Measurements from ENCODE around the gene EFNB2. TPM values are rescaled to one million over a fixed set of nuclear protein-coding genes. Genes with fewer than 3 reads are reported as not detected.

The EFNB2 gene
- total RNA-seq, 2 experiments from 2014 or later: 0.15 TPM

- POLR2A ChIA-PET: no interaction called here
- CTCF ChIA-PET: no interaction called here
These were observed 22.2 kb downstream of the EFNB2 start for GRCh38 chr13:106513025-106513983.

- CTCF ChIA-PET: no interaction called here
- POLR2A ChIA-PET: no interaction called here
These were observed 27.7 kb downstream of the EFNB2 start for GRCh38 chr13:106507560-106508274.

- ChIA-PET CTCF (no interaction called here), POLR2A (no interaction called here)
These were observed 29.2 kb downstream of the EFNB2 start for GRCh38 chr13:106506286-106506685.

GRCh38 chr13:106505732-106506131 is 29.7 kb downstream of the EFNB2 start:
- CTCF ChIA-PET: no interaction called here
- POLR2A ChIA-PET: no interaction called here

GRCh38 chr13:106505295-106505694 is 30.2 kb downstream of the EFNB2 start:
- POLR2A ChIA-PET: no interaction called here
- CTCF ChIA-PET: no interaction called here

GRCh38 chr13:106503730-106504453 is 31.6 kb downstream of the EFNB2 start:
- CTCF ChIA-PET: interaction anchor here (0.7 kb wide), 1 partner anchor 70 kb away, joined by 3 read pairs; no protein-coding TSS in a partner anchor
- POLR2A ChIA-PET: no interaction called here

- ChIA-PET CTCF (no interaction called here), POLR2A (no interaction called here)
These were observed 32.2 kb downstream of the EFNB2 start for GRCh38 chr13:106503272-106503671.

GRCh38 chr13:106500445-106500844 is 35.0 kb downstream of the EFNB2 start:
- ChIA-PET CTCF (interaction anchor here (1.6 kb wide), 1 partner anchor 36 kb away, joined by 5 read pairs; no protein-coding TSS in a partner anchor), POLR2A (no interaction called here)

- CTCF ChIA-PET: interaction anchor here (1.6 kb wide), 1 partner anchor 36 kb away, joined by 5 read pairs; no protein-coding TSS in a partner anchor
- POLR2A ChIA-PET: no interaction called here
These were observed 35.6 kb downstream of the EFNB2 start for GRCh38 chr13:106499896-106500295.

GRCh38 chr13:106499113-106499512 is 36.3 kb downstream of the EFNB2 start:
- ChIA-PET POLR2A (no interaction called here), CTCF (no interaction called here)

GRCh38 chr13:106498571-106498970 is 36.9 kb downstream of the EFNB2 start:
- POLR2A ChIA-PET: no interaction called here
- CTCF ChIA-PET: no interaction called here

- POLR2A ChIA-PET: no interaction called here
These were observed 37.3 kb downstream of the EFNB2 start for GRCh38 chr13:106498158-106498557.

GRCh38 chr13:106497079-106497478 is 38.4 kb downstream of the EFNB2 start:
- POLR2A ChIA-PET: no interaction called here
- CTCF ChIA-PET: interaction anchor here (0.6 kb wide), 1 partner anchor 8 kb away, joined by 3 read pairs; no protein-coding TSS in a partner anchor

More at GRCh38 chr13:106498158-106498557, 37.3 kb downstream of the EFNB2 start:
- CTCF ChIA-PET: no interaction called here

- ChIA-PET CTCF (interaction anchor here (0.6 kb wide), 1 partner anchor 7 kb away, joined by 3 read pairs; no protein-coding TSS in a partner anchor), POLR2A (no interaction called here)
These were observed 39.1 kb downstream of the EFNB2 start for GRCh38 chr13:106496072-106496997.

GRCh38 chr13:106494936-106495335 is 40.5 kb downstream of the EFNB2 start:
- ChIA-PET CTCF (no interaction called here), POLR2A (no interaction called here)

- ChIA-PET POLR2A (no interaction called here), CTCF (no interaction called here)
These were observed 41.0 kb downstream of the EFNB2 start for GRCh38 chr13:106494506-106494905.

- ChIA-PET POLR2A (no interaction called here), CTCF (no interaction called here)
These were observed 41.8 kb downstream of the EFNB2 start for GRCh38 chr13:106493533-106494220.

- ChIA-PET CTCF (no interaction called here), POLR2A (no interaction called here)
These were observed 42.6 kb downstream of the EFNB2 start for GRCh38 chr13:106492588-106493475.
